Activated CD4-positive, alpha-beta T cell treated with anti-CD3 and anti-CD28 coated beads for 36 hours (primary cell): ENCODE measurements around the gene FLNB. TPM values are rescaled to one million over a fixed set of nuclear protein-coding genes. Genes with fewer than 3 reads are reported as not detected.

Experiments
- ATAC-seq: fragments of 200-7000 bp; cut with Tn5 transposase; one replicate; pipeline ENCODE4 v1.10.0; 2021; ENCODE audit warnings: mild to moderate bottlenecking, moderate library complexity
- CTCF ChIA-PET: fragments of 350-600 bp; sonication (Branson Sonifier 250); formaldehyde crosslinking; loops from one replicate; lab custom pipeline; 2021; ENCODE audit warnings: antibody characterized with exemption; lab: Charles Lee
- POLR2A ChIA-PET: fragments of 350-600 bp; sonication (Branson Sonifier 250); formaldehyde crosslinking; loops from one replicate; lab custom pipeline; 2021; ENCODE audit warnings: antibody characterized with exemption, inconsistent platforms; lab: Charles Lee
- DNase-seq: peaks from one replicate; pipeline ENCODE4 v3.0.0-alpha.2; 2020
- H3K27ac Mint-ChIP-seq: one replicate; pipeline ENCODE4 v1.8.0; 2021; ENCODE audit warnings: mixed read lengths
- H3K27me3 Mint-ChIP-seq: one replicate; pipeline ENCODE4 v1.8.0; 2021; ENCODE audit warnings: mixed read lengths
- H3K36me3 Mint-ChIP-seq: one replicate; pipeline ENCODE4 v1.8.0; 2021; ENCODE audit warnings: low read depth, mixed read lengths
- H3K4me1 Mint-ChIP-seq: one replicate; pipeline ENCODE4 v1.8.0; 2021; ENCODE audit warnings: mixed read lengths
- H3K4me3 Mint-ChIP-seq: one replicate; pipeline ENCODE4 v1.8.0; 2021; ENCODE audit warnings: mild to moderate bottlenecking, moderate library complexity, mixed read lengths
- H3K9me3 Mint-ChIP-seq: one replicate; pipeline ENCODE4 v1.8.0; 2021; ENCODE audit warnings: low read depth, mixed read lengths
- intact Hi-C, 2 experiments: fragments of 100-400 bp; cut with DNase I in 1 of 2; cut with micrococcal nuclease in 1 of 2; formaldehyde crosslinking; loops; one replicate each; pipeline versions ENCODE4 v1.14.2 to v1.15.1; 2022 to 2024; cut with DNase I, micrococcal nuclease
- total RNA-seq, 2 experiments: library from RNA; stranded (reverse); gene quantifications; one replicate each; pipeline ENCODE4 v1.2.3, GENCODE V29; 2021

Gene FLNB
- total RNA-seq, 2 experiments from 2014 or later, result 25.4 to 29.1 TPM

- Mint-ChIP-seq H3K4me1 (peaks cover 53% of the 10 kb centered on the region), H3K9me3 (no peaks in the 10 kb centered on the region), H3K27ac (peak overlapping the region; percentile 86), H3K36me3 (peaks cover 3% of the 10 kb centered on the region), H3K4me3 (peak overlapping the region; percentile 19), H3K27me3 (no peaks in the 10 kb centered on the region)
- peak; percentile 98 for ATAC-seq
- ChIA-PET POLR2A (interaction anchor here (0.6 kb wide), 3 partner anchors 21 to 59 kb away, joined by 3 to 5 read pairs (median 3); no protein-coding TSS in a partner anchor), CTCF (interaction anchor here (0.7 to 1.7 kb wide), 7 partner anchors 9 to 131 kb away, joined by 3 to 5 read pairs (median 3); no protein-coding TSS in a partner anchor)
- intact Hi-C loops, result loop anchor here (1.0 to 5.0 kb wide), 4 partner anchors 17 to 44 kb away; partner anchors contain the start of gene FLNB (in 1 of the 2)
- peak; percentile 66 for DNase-seq
These were observed 26.7 kb downstream of the FLNB start for GRCh38 chr3:58034738-58035523.

DNA sequence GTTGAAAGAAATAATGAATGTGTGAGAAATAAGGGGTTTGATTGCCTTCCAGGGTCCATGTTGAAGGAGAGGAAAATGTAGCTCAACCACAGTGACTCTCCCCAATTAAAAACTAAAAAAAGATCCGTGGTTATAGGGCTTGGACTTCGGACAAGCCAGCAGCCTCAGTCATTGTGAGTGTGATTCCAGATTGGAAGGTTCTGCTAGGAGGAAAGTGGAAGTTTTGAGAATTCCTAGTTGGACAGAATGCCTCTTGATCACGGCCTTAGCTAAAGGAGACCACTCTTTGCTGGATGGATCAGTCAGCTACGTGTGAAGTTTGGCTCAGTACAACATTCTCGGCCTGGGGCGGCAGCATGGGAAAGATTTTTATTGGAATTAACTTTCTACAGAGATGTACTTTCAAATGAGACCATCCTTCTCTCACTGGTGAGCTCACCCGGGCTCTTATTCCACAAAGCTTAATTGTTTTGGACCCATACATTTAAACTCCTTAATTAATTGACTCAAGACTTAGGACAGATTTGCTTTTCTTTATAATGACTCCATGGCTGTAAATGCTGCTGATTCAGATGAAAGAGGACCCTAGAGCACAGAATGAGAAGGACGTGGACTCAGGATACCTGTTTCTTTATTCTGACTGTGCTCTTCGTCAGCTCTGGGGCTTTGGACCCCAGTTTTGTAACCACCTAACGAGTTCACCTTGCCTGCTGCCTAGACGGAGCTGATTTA is 27.5 kb downstream of the FLNB start:
- intact Hi-C loops, result loop anchor here (1.0 to 5.0 kb wide), 4 partner anchors 17 to 43 kb away; partner anchors contain the start of gene FLNB (in 1 of the 2)
- ATAC-seq (no peak), DNase-seq (no peak)
- H3K36me3 Mint-ChIP-seq, result peaks cover 3% of the 10 kb centered on the region
- CTCF ChIA-PET, result interaction anchor here (0.9 to 1.7 kb wide), 5 partner anchors 10 to 130 kb away, joined by 3 to 5 read pairs (median 3); no protein-coding TSS in a partner anchor
- H3K4me1 Mint-ChIP-seq, result peaks cover 53% of the 10 kb centered on the region
- H3K4me3 Mint-ChIP-seq, result peak overlapping the region; percentile 19
- no peaks in the 10 kb centered on the region for H3K27me3 Mint-ChIP-seq
- peak overlapping the region; percentile 86 for H3K27ac Mint-ChIP-seq
- H3K9me3 Mint-ChIP-seq, result no peaks in the 10 kb centered on the region
- POLR2A ChIA-PET, result interaction anchor here (0.6 kb wide), 2 partner anchors 29 to 60 kb away, joined by 3 to 5 read pairs; no protein-coding TSS in a partner anchor

DNA sequence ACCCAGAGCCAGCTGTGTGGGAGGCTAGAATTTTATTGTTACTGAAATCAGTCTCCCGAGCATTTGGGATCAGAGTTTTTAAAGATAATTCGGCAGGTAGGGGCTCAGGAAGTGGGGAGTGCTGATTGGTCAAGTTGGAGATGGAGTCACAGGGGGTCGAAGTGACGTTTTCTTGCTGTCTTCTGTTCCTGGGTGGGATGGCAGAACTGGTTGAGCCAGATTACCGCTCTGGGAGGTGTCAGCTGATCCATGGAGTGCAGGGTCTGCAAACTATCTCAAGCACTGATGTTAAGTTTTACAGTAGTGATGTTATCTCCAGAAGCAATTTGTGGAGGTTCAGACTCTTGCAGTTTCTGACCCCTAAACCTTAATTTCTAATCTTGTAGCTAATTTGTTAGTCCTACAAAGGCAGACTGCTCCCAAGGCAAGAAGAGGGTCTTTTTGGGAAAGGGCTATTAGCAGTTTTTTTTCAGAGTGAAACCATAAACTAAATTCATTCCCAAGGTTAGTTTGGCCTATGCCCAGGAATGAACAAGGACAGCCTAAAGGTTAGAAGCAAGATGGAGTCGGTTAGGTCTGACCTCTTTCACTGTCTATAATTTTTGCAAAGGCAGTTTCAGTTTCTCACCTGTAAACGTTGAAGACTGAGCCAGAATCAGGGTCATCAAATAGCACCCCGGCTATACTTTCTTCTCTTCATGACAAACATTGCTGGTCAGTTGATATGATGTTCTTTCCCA is 28.2 kb downstream of the FLNB start:
- Mint-ChIP-seq H3K27ac (peak overlapping the region; percentile 29), H3K9me3 (no peaks in the 10 kb centered on the region), H3K4me3 (no peak overlapping the region), H3K36me3 (peaks cover 3% of the 10 kb centered on the region), H3K27me3 (no peaks in the 10 kb centered on the region), H3K4me1 (peaks cover 61% of the 10 kb centered on the region)
- no peak for ATAC-seq
- POLR2A ChIA-PET, result no interaction called here
- no peak for DNase-seq
- CTCF ChIA-PET, result interaction anchor here (1.0 to 1.7 kb wide), 3 partner anchors 14 to 130 kb away, joined by 3 to 5 read pairs (median 3); no protein-coding TSS in a partner anchor
- intact Hi-C loops, result loop anchor here in 1 of 2 experiments (5.0 kb wide), 1 partner anchor 36 kb away; no protein-coding TSS in a partner anchor

DNA sequence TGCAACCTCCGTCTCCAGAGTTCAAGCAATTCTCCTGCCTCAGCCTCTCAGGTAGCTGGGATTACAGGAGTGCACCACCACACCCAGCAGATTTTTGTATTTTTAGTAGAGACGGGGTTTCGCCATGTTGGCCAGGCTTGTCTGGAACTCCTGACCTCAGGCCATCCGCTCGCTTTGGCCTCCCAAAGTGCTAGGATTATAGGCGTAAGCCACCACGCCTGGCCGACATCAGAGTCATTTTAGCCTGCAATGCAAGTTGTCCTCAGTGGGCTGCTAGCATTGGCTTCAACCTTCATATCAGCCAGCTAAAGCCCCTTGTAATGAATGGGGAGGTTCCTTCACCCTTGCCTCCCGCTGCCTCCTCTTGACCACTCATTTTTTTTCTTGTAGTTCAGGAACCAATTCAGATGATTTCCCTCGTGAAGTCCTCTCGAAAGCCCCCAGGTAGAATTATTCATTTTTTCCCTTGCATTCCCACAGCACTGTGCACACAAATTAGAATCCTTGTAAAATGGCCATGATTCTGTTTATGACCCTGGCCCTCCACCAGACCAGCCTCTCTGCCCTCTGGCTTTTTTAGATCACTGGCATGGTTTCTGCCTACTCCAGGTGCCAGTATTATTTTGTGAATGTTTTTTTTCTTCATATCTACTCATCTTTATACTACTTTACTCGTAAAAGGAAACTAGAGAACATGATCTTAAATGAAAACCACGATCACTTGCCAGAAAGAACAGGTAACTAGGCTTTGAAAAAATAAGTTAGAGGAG is 29.1 kb downstream of the FLNB start:
- Mint-ChIP-seq H3K27me3 (no peaks in the 10 kb centered on the region), H3K36me3 (peaks cover 3% of the 10 kb centered on the region), H3K27ac (peak overlapping the region; percentile 59), H3K4me1 (peaks cover 69% of the 10 kb centered on the region), H3K4me3 (no peak overlapping the region), H3K9me3 (no peaks in the 10 kb centered on the region)
- intact Hi-C loops, result loop anchor here in 1 of 2 experiments (5.0 kb wide), 1 partner anchor 35 kb away; no protein-coding TSS in a partner anchor
- ChIA-PET CTCF (no interaction called here), POLR2A (no interaction called here)
- DNase-seq, result no peak
- no peak for ATAC-seq

DNA sequence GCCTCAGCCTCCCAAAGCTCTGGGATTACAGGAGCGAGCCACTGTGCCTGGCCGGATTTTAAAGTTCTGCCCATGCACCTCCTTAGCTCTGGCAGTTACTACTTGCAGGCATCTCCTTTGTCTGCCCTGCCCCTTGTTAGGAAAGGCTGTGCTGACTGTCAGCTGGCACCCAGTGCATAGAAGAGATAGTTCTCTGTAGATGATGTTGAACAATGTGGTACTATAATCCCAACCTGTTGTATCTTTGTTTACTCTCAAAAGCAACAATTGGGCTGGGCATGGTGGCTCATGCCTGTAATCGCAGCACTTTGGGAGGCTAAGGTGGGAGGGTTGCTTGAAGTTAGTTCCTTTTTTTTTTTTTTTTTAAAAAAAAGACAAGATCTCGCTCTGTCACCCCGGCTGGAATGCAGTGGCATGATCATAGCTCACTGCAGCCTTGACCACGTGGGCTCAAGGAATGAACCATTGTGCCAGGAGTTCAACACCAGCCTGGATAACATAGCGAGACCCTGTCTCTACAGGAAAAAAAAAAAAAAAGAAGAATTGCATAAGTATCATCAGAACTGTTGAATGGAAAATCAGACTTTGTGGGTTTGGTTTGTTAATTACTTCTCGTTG is 30.6 kb downstream of the FLNB start:
- ChIA-PET CTCF (interaction anchor here (0.6 kb wide), 2 partner anchors 352 to 376 kb away, joined by 3 to 5 read pairs; no protein-coding TSS in a partner anchor), POLR2A (no interaction called here)
- ATAC-seq, result no peak

GRCh38 chr3:58039601-58040000 is 31.4 kb downstream of the FLNB start:
- ChIA-PET CTCF (no interaction called here), POLR2A (no interaction called here)
- H3K4me1 Mint-ChIP-seq, result peaks cover 76% of the 10 kb centered on the region
- intact Hi-C loops, result loop anchor here in 1 of 2 experiments (5.0 kb wide), 1 partner anchor 33 kb away; no protein-coding TSS in a partner anchor
- no peaks in the 10 kb centered on the region for H3K9me3 Mint-ChIP-seq
- peaks cover 3% of the 10 kb centered on the region for H3K36me3 Mint-ChIP-seq
- no peak overlapping the region for H3K27ac Mint-ChIP-seq
- no peak overlapping the region for H3K4me3 Mint-ChIP-seq
- H3K27me3 Mint-ChIP-seq, result no peaks in the 10 kb centered on the region
- DNase-seq, result no peak
- ATAC-seq, result no peak

More for the DNA sequence above, 30.6 kb downstream of the FLNB start:
- Mint-ChIP-seq H3K27ac (no peak overlapping the region), H3K36me3 (peaks cover 3% of the 10 kb centered on the region), H3K9me3 (no peaks in the 10 kb centered on the region), H3K27me3 (no peaks in the 10 kb centered on the region), H3K4me1 (peaks cover 77% of the 10 kb centered on the region), H3K4me3 (no peak overlapping the region)
- no peak for DNase-seq
- intact Hi-C loops, result loop anchor here in 1 of 2 experiments (5.0 kb wide), 1 partner anchor 34 kb away; no protein-coding TSS in a partner anchor

GRCh38 chr3:58041182-58041825 is 33.1 kb downstream of the FLNB start:
- intact Hi-C loops, result no loop called here
- ChIA-PET CTCF (interaction anchor here (0.6 to 1.4 kb wide), 4 partner anchors 9 to 134 kb away, joined by 3 to 4 read pairs (median 4); no protein-coding TSS in a partner anchor), POLR2A (interaction anchor here (0.6 kb wide), 1 partner anchor 11 kb away, joined by 4 read pairs; no protein-coding TSS in a partner anchor)
- no peaks in the 10 kb centered on the region for H3K9me3 Mint-ChIP-seq
- peaks cover 3% of the 10 kb centered on the region for H3K36me3 Mint-ChIP-seq
- ATAC-seq (no peak), DNase-seq (no peak)
- H3K4me1 Mint-ChIP-seq, result peaks cover 67% of the 10 kb centered on the region
- no peak overlapping the region for H3K4me3 Mint-ChIP-seq
- no peaks in the 10 kb centered on the region for H3K27me3 Mint-ChIP-seq
- H3K27ac Mint-ChIP-seq, result no peak overlapping the region

GRCh38 chr3:58041826-58042324 is 33.7 kb downstream of the FLNB start:
- CTCF ChIA-PET, result interaction anchor here (0.6 to 1.4 kb wide), 2 partner anchors 9 to 133 kb away, joined by 3 to 4 read pairs; no protein-coding TSS in a partner anchor
- peaks cover 2% of the 10 kb centered on the region for H3K36me3 Mint-ChIP-seq

DNA sequence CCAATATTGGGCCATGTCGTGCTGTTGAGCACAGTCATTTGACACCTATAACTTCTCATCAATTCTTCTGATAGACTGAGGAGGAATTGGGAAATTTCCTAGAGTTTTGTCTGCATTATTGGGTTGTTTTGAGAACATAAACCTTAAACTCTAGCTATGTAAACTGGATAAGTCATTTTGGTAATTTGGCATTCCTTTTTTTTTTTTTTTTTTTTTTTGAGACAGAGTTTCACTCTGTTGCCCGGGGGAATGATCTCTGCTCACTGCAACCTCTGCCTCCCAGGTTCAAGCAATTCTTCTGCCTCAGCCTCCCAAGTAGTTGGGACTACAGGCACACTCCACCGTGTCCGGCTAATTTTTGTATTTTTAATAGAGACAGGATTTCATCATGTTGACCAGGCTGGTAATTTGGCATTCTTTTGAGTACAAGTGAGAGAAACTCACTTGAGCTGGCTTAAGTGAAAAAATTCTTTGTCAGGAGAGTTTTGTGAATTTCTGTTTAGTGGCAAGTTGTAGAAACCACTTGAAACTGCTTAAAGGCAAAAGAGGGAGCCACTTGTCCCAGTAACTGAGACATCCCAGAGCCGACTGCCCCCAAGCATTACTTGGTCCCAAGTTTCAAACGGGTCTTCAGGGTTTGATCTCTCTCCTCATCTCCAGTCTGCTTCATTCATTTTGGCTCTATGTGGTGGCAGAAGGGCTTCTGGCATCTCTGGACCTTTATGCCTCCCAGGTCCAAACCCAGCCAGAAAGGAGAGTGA is 34.9 kb downstream of the FLNB start:
- ChIA-PET POLR2A (no interaction called here), CTCF (no interaction called here)
- no peaks in the 10 kb centered on the region for H3K36me3 Mint-ChIP-seq
- no peak overlapping the region for H3K27ac Mint-ChIP-seq
- no peak overlapping the region for H3K4me3 Mint-ChIP-seq
- intact Hi-C loops, result no loop called here
- peaks cover 57% of the 10 kb centered on the region for H3K4me1 Mint-ChIP-seq
- ATAC-seq (no peak), DNase-seq (no peak)
- H3K27me3 Mint-ChIP-seq, result no peaks in the 10 kb centered on the region
- H3K9me3 Mint-ChIP-seq, result no peaks in the 10 kb centered on the region

More at GRCh38 chr3:58041826-58042324, 33.7 kb downstream of the FLNB start:
- no peak overlapping the region for H3K4me3 Mint-ChIP-seq
- no peaks in the 10 kb centered on the region for H3K27me3 Mint-ChIP-seq
- no peak overlapping the region for H3K27ac Mint-ChIP-seq
- DNase-seq (no peak), ATAC-seq (no peak)
- intact Hi-C loops, result no loop called here
- H3K4me1 Mint-ChIP-seq, result peaks cover 64% of the 10 kb centered on the region
- H3K9me3 Mint-ChIP-seq, result no peaks in the 10 kb centered on the region
- POLR2A ChIA-PET, result interaction anchor here (0.6 kb wide), 1 partner anchor 11 kb away, joined by 4 read pairs; no protein-coding TSS in a partner anchor
